B cell (primary cell): Measurements from ENCODE around the gene SEC61B. TPM values are rescaled to one million over a fixed set of nuclear protein-coding genes. Genes with fewer than 3 reads are reported as not detected.

Experiments
- ATAC-seq: fragments of 200-7000 bp; cut with Tn5 transposase; one replicate; pipeline ENCODE4 v1.10.0; 2021; ENCODE audit warnings: low read depth, mild to moderate bottlenecking, moderate number of reproducible peaks, moderate library complexity
- CTCF ChIA-PET: fragments of 350-600 bp; sonication (Branson Sonifier 250); formaldehyde crosslinking; loops from one replicate; lab custom pipeline; 2021; ENCODE audit warnings: antibody characterized with exemption, inconsistent platforms; lab: Charles Lee
- POLR2A ChIA-PET: fragments of 350-600 bp; sonication (Branson Sonifier 250); formaldehyde crosslinking; loops from one replicate; lab custom pipeline; 2021; ENCODE audit warnings: antibody characterized with exemption; lab: Charles Lee
- DNase-seq: peaks from one replicate; pipeline ENCODE4 v3.0.0; 2013
- H2AFZ ChIP-seq: 2 replicates; pipeline ENCODE4 v1.6.1; 2012; ENCODE audit warnings: mild to moderate bottlenecking, low read depth, low read length; ENCODE audit not compliant: insufficient read depth, poor library complexity, severe bottlenecking
- H3K27ac ChIP-seq, 2 donors: 1 replicate in 1 of 2; 2 replicates in 1 of 2; pipeline ENCODE4 v1.5.1; 2012 to 2013; ENCODE audit warnings: low read length in 2 of 2, mild to moderate bottlenecking in 2 of 2, moderate library complexity in 1 of 2
- H3K27me3 ChIP-seq, 4 experiments: fragments of 200-600 bp in 1 of 4; sonication (generic) in 1 of 4; replicated peaks in 1 of 4; 1 replicate in 2 of 4; 2 replicates in 2 of 4; pipeline versions ENCODE4 v1.6.1 to v1.7.0; 2013 to 2016; ENCODE audit warnings: low read length in 3 of 4, mild to moderate bottlenecking in 2 of 4, mixed read lengths in 1 of 4, moderate library complexity in 1 of 4; ENCODE audit not compliant: insufficient read depth in 4 of 4, control insufficient read depth in 3 of 4; ENCODE audit errors: control extremely low read depth in 1 of 4
- H3K36me3 ChIP-seq, 2 experiments: replicated peaks in 1 of 2; 1 replicate in 1 of 2; 2 replicates in 1 of 2; pipeline versions ENCODE4 v1.6.1 to v1.7.1; 2013; ENCODE audit warnings: low read length in 1 of 2; ENCODE audit not compliant: insufficient read depth in 2 of 2, control insufficient read depth in 1 of 2; ENCODE audit errors: control extremely low read depth in 1 of 2, extremely low read depth in 1 of 2
- H3K4me1 ChIP-seq, 2 donors: fragments of 200-600 bp in 1 of 2; sonication (generic) in 1 of 2; 1 replicate in 1 of 2; 2 replicates in 1 of 2; pipeline versions ENCODE4 v1.5.1 to v1.6.1; 2013 to 2017; ENCODE audit warnings: low read length in 2 of 2; ENCODE audit not compliant: control insufficient read depth in 2 of 2, insufficient read depth in 2 of 2
- H3K4me2 ChIP-seq: replicated peaks from 2 replicates; pipeline ENCODE3; 2012; ENCODE audit warnings: mild to moderate bottlenecking, low read depth, low read length; ENCODE audit not compliant: poor library complexity, severe bottlenecking
- H3K4me3 ChIP-seq, 5 experiments: fragments of 200-600 bp in 1 of 5; sonication (generic) in 1 of 5; 1 replicate in 3 of 5; 2 replicates in 2 of 5; pipeline versions ENCODE4 v1.5.1 to v1.7.0; 2011 to 2016; ENCODE audit warnings: low read length in 4 of 5, mild to moderate bottlenecking in 4 of 5, low read depth in 2 of 5, control low read depth in 1 of 5, moderate library complexity in 1 of 5; ENCODE audit not compliant: insufficient read depth in 1 of 5; ENCODE audit errors: control extremely low read depth in 1 of 5, extremely low read depth in 1 of 5
- H3K79me2 ChIP-seq: fragments of 200-600 bp; sonication (generic); one replicate; pipeline ENCODE4 v1.6.0; 2016; ENCODE audit warnings: low read length; ENCODE audit not compliant: control insufficient read depth, insufficient read depth
- H3K9ac ChIP-seq: fragments of 200-600 bp; sonication (generic); 2 replicates; pipeline ENCODE4 v1.6.1; 2017; ENCODE audit warnings: mild to moderate bottlenecking, low read length, moderate library complexity
- H3K9me3 ChIP-seq, 3 donors: one replicate each; pipeline versions ENCODE4 v1.6.1 to v1.7.1; 2013; ENCODE audit warnings: low read length in 2 of 3; ENCODE audit not compliant: control insufficient read depth in 2 of 3, insufficient read depth in 1 of 3; ENCODE audit errors: control extremely low read depth in 1 of 3
- H4K20me1 ChIP-seq: 2 replicates; pipeline ENCODE4 v1.6.0; 2012; ENCODE audit warnings: mild to moderate bottlenecking, low read length; ENCODE audit not compliant: insufficient read depth, control insufficient read depth, poor library complexity, severe bottlenecking
- H3K27ac Mint-ChIP-seq: one replicate; pipeline ENCODE4 v1.8.0; 2021; ENCODE audit warnings: mixed read lengths
- H3K27me3 Mint-ChIP-seq: one replicate; pipeline ENCODE4 v1.8.0; 2021; ENCODE audit warnings: mixed read lengths
- H3K4me1 Mint-ChIP-seq: one replicate; pipeline ENCODE4 v1.8.0; 2021; ENCODE audit warnings: mixed read lengths
- H3K4me3 Mint-ChIP-seq: one replicate; pipeline ENCODE4 v1.8.0; 2021; ENCODE audit warnings: mixed read lengths
- H3K9me3 Mint-ChIP-seq: one replicate; pipeline ENCODE4 v1.8.0; 2022; ENCODE audit warnings: mixed read lengths; ENCODE audit not compliant: insufficient read depth
- CTCF ChIP-seq: fragments of 200-600 bp; IDR thresholded peaks from one replicate; pipeline ENCODE4 v1.8.0; 2022; ENCODE audit warnings: antibody characterized with exemption, mild to moderate bottlenecking
- EZH2 ChIP-seq: IDR thresholded peaks from 2 replicates; pipeline ENCODE4 v1.6.1; 2012; ENCODE audit warnings: borderline replicate concordance, low read depth, mild to moderate bottlenecking, moderate library complexity, low read length; ENCODE audit not compliant: insufficient read depth, poor library complexity, severe bottlenecking
- WGBS: methylation state at CpG from one replicate; pipeline ENCODE4 v1.1.5; 2013; ENCODE audit warnings: missing lambda C conversion rate; ENCODE audit not compliant: insufficient coverage; 5-methylcytosine and 5-hydroxymethylcytosine counted together
- intact Hi-C: fragments of 100-400 bp; cut with micrococcal nuclease; formaldehyde crosslinking; loops from one replicate; pipeline ENCODE4 v1.10.0; 2022
- polyA plus RNA-seq: library from polyadenylated mRNA; depleted of rRNA; stranded (reverse); fragments of >200 nt; gene quantifications from 2 replicates; pipeline ENCODE4 v1.2.3, GENCODE V29; 2012
- total RNA-seq, 2 donors: library from RNA; stranded (reverse); fragments of 120-200 nt in 1 of 2; gene quantifications; 1 replicate in 1 of 2; 2 replicates in 1 of 2; pipeline versions ENCODE4 v1.2.3 to v1.2.4, GENCODE V29; 2013 to 2022

Gene SEC61B
- total and polyA plus RNA-seq, 2 donors (not counting 1 experiment from before 2014, with no cell fraction given): 70.2 to 92.1 TPM

- Histone ChIP-seq H3K4me1 (peaks cover 6 to 9% of the 10 kb centered on the region in 2 donors), H2AFZ (no peak overlapping the region), H4K20me1 (no peaks in the 10 kb centered on the region), H3K27ac (no peak overlapping the region), H3K27me3 (no peaks in the 10 kb centered on the region), H3K79me2 (no peaks in the 10 kb centered on the region), H3K4me3 (no peak overlapping the region), H3K9me3 (no peaks in the 10 kb centered on the region), H3K9ac (no peak overlapping the region), H3K4me2 (no peak overlapping the region), H3K36me3 (no peaks in the 10 kb centered on the region)
- Mint-ChIP-seq H3K4me1 (peaks cover 33% of the 10 kb centered on the region), H3K27ac (no peak overlapping the region), H3K27me3 (peaks cover 3% of the 10 kb centered on the region), H3K9me3 (no peaks in the 10 kb centered on the region), H3K4me3 (no peak overlapping the region)
- DNase-seq (no peak), ATAC-seq (no peak)
- intact Hi-C loops: loop anchor here (1.0 to 10.0 kb wide), 7 partner anchors 33 to 1057 kb away; partner anchors contain the start of gene NR4A3
- TF ChIP-seq CTCF: no peak
- TF ChIP-seq EZH2: no peak
- CTCF ChIA-PET: interaction anchor here (0.8 to 2.9 kb wide), 21 partner anchors 8 to 1058 kb away, joined by 3 to 29 read pairs (median 5); partner anchors contain the start of genes ALG2, NR4A3 and SEC61B
- WGBS: no CpG with 5 or more reads among the region's 2 CpGs
- POLR2A ChIA-PET: interaction anchor here (0.6 kb wide), 1 partner anchor 559 kb away, joined by 13 read pairs; no protein-coding TSS in a partner anchor
These were observed 43.6 kb downstream of the SEC61B start for GRCh38 chr9:99265691-99266090.
